DMS153 treated with DMSO at 0.1 percent for 48 hours (cell line): ENCODE measurements around the gene BCL6.

Experiments
- DNase-seq: peaks from one replicate; lab custom pipeline; 2025; ENCODE audit not compliant: unreplicated experiment; lab: John Stamatoyannopoulos, UW

Gene BCL6

GRCh38 chr3:187745201-187746058 lies at the start of gene BCL6:
Gene BCL6 (minus strand): TSS chr3:187745468. CDS start chr3:187733693, 11,775 bp downstream.
- peak; percentile 93 for DNase-seq

- no peak for DNase-seq
Observed at GRCh38 chr3:187794731-187795130, 49.5 kb upstream of the BCL6 start.

- no peak for DNase-seq
Observed at GRCh38 chr3:187793618-187794017, 48.4 kb upstream of the BCL6 start.

DNA sequence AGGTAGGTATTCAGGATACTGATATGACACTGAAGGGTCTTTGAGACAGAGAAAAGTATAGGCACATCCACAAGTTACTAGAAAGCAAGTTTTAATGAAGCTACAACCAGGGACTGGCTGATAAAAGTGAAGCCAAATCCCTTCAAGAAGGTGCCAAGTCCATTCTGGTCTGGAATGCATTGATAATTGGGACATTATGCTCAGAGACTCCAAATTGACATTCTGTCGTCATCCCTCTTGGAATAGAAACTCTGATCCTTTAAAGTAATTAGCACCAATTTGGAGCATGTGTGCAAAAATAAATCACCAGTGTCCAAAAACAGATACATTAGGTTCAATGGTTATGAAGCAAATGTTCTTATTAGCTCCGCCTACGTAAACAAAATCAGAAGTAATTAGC lies 47.3 kb upstream of the BCL6 start:
- DNase-seq, result no peak

DNA sequence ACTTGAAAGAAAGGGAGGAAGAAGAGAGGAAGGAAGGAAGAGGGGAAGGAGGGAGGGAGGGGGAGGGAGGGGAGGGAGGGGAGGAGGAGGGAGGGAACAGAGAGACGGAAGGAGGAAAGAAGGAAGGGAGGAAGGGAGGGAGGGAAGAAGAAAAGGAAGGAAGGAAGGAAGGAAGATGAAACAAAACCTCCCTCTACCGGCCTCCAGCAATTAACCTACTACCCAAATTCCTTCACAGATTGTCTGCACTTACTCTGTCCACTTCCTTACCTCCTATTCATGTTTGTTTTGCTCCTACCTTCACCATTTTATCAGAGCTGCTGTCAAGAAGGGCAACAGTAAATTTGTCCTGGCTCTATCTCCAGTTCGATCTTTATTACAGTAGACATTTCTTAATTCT lies 44.6 kb upstream of the BCL6 start:
- DNase-seq, result no peak

- no peak for DNase-seq
Observed at GRCh38 chr3:187788984-187789857, 44.0 kb upstream of the BCL6 start.

GRCh38 chr3:187783098-187783497 lies 37.8 kb upstream of the BCL6 start:
- DNase-seq, result no peak

DNA sequence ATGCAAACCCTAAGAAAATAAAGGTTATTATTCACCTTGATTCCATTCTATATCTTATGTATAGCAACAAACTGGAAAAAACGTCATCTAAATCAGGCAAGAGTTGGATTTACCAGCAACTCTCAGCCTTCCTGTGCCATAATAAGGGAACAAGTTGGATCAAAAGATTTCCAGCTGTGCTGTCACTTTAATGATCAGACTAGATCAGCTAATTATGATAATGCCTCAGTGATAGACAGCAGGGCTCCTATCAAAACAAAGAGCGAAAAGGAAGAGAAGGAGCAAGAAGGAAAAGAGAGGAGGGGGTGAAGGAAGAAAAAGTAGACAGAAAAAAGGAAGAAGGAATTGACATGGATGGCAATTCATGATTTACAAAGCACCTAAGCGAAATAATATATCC lies 36.7 kb upstream of the BCL6 start:
- no peak for DNase-seq

DNA sequence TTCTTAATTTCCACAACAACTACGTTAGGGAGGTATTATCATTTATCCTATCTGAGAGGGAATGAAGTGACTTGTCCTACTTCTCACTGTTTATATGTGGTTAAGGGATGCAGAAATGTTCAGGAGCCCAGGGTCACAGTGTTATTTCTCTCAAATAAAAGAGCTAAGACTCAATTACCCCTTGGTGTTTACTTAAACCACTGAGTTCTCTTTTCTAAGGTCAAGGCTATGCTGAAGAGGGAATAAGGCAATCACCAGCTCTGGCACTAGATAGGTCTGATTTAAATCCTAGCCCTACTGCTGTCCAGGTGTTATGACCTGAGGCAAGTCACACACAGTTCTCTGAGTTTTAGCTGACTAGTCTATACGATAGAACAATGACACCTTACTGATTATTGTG lies 35.7 kb upstream of the BCL6 start:
- no peak for DNase-seq

GRCh38 chr3:187778726-187779125 lies 33.5 kb upstream of the BCL6 start:
- DNase-seq, result no peak

DNA sequence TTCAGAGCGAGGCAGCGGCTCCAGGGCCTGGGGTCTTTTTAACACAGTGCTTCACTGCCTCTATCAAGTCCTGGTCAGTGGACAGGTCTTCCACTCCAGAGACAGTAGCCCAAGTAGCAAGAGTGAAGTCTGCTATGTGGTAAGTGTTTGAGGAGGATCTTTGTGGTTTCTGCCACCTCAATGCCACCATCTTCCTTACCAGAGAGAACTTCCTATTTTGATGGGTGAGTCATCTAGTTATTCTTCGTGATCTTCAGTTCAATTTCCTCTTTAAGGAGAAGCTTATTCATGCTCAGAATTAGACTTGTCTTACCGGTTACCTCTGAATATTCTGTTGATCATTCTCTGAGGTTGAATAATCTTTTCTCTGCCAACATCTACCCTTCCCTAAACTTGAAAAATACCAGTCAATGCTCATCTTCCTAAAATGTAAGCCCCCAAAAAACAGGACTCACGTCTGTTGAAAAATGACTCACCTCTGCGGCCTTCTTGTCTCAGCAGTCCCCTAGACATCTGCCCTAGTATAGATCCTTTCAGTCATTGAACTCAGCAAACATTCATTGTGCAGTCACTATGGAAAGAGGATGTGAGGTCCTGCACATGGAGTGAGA lies 32.2 kb upstream of the BCL6 start:
- DNase-seq, result no peak

- DNase-seq, result no peak
Observed at GRCh38 chr3:187775549-187775948, 30.3 kb upstream of the BCL6 start.

DNA sequence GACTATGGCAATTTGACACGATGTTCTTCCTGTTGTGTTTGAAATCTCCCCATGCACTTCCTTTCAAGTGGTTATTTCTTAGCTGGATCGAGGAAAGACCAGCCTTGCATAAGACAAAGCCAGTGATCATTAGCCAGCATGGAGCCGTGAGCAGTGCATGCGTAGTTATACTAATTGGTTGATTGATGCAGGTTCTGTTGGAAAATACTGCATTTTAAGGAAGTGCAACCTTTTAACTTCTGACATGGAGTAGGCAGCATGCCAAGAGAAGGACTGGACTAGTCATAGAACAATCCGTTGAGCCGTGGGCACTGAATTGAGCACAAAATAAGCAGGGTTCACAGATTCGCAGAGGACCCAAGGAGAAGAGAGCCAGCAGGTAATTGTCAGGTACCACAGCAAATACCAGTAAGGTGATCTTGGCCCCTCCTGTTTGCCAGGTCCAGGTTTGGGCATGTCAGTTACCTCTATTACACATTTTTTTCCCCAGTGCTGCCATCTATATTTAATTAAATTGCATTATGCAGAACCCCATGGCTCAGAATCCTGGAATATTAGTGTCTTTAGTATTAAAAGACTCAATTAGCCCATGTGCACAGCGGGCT lies 29.0 kb upstream of the BCL6 start:
- no peak for DNase-seq

GRCh38 chr3:187773233-187774184 lies 28.2 kb upstream of the BCL6 start:
- DNase-seq, result no peak

- no peak for DNase-seq
Observed at GRCh38 chr3:187770224-187770623, 25.0 kb upstream of the BCL6 start.

GRCh38 chr3:187769771-187770170 lies 24.5 kb upstream of the BCL6 start:
- DNase-seq, result no peak

DNA sequence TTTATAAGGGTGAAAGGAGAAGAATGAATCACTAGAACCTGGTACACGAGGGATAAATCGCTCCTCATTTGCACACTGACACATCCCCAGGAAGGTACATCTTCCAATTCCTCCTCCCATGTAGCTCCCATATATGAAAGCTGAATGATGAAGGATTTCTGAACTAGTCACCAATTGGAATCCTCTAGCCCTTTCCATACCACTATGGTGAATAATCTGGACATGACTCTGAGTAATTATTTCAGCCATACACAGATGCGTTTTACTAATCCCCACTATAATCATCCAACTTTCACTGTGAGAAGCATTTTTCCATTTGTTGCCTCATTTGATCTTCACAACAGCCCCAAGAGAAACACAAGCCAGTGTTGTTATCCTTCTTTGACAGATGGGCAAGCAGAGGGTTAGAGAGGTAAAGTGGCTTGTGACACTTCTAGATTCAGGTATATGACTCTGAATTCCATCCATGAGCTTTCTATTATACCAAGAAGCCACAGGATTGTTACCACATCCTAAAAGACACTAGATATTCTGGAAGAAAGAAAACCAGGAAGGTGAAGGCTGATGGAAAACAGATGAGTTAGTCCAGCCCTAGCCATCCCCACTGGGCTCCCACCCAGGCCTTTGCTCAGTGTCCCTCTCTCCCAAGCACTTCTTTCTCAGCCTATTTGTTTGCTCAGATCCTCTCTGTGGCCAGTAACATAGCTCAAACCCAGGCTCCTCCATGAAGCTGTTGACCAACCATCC lies 22.2 kb upstream of the BCL6 start:
- no peak for DNase-seq

GRCh38 chr3:187765342-187765741 lies 20.1 kb upstream of the BCL6 start:
- DNase-seq, result no peak

DNA sequence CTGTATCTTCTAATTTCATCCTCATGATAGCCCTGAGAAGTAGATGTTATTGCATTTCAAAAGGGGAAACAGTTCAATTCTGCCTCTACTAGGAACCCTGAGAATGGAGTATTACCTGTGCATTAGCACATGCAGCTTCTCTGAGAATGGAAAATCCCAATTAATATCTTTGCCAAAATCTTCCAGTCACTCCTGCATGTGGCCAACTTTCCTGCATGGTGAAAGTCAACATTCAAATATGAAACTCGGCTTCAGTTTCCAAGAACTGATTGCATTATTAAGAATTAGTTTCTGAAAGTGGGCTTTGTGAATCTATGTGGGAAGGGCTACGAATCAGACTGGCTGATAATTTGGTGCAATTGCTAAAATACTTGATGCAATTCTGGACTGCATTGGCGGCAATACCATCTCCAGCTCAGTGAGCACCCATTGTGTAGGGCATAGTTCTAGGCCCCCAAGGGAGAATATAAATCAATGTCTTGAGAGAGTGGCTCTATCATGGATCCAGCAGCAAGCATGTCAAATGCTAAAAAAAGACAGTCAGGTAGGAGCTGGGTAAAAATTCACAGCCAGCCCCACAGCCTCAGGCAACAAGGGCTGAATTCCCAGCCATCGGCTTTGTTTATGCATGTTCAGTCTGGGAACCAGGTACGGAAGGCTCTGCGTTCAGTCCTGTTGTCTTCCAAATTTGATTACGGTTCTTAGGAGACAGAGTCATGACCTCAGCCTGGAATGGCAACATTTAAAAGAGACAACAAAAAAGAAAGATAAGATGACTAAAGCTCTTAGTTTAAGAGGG lies 18.8 kb upstream of the BCL6 start:
- no peak for DNase-seq
